ENCODE data around the gene RABL3.

Gene RABL3

GRCh38 chr3:120688121-120688520, 54.2 kb downstream of the RABL3 start:
- Histone ChIP-seq H3K4me3 (no peak overlapping the region), H3K27ac (no peak overlapping the region), H3K27me3 (no peaks in the 10 kb centered on the region), H3K9me3 (no peaks in the 10 kb centered on the region), H3K36me3 (peaks cover 9% of the 10 kb centered on the region), H3K9ac (no peak overlapping the region), H3K4me2 (no peak overlapping the region), H4K20me1 (no peaks in the 10 kb centered on the region), H3K4me1 (no peaks in the 10 kb centered on the region; the same call in 1 of the 2 replicates)
- TF ChIP-seq Cebpa-rat (IDR thresholded peaks at IDR 0.05), result no peak

GRCh38 chr3:120685411-120685810, 56.9 kb downstream of the RABL3 start:
- no peak overlapping the region for H3K4me3 ChIP-seq
- no peaks in the 10 kb centered on the region for H4K20me1 ChIP-seq
- no peaks in the 10 kb centered on the region for H3K9me3 ChIP-seq
- no peak overlapping the region for H3K27ac ChIP-seq
- no peak overlapping the region for H3K9ac ChIP-seq
- H3K27me3 ChIP-seq, result no peaks in the 10 kb centered on the region
- peaks cover 5% of the 10 kb centered on the region; the same call in 1 of the 2 replicates for H3K36me3 ChIP-seq
- no peaks in the 10 kb centered on the region; the same call in 1 of the 2 replicates for H3K4me1 ChIP-seq
- no peak overlapping the region for H3K4me2 ChIP-seq
- TF ChIP-seq Cebpa-rat (IDR thresholded peaks at IDR 0.05), result no peak

GRCh38 chr3:120684896-120685295, 57.4 kb downstream of the RABL3 start:
- Histone ChIP-seq H3K9ac (no peak overlapping the region), H3K27me3 (no peaks in the 10 kb centered on the region), H3K36me3 (peaks cover 5% of the 10 kb centered on the region; the same call in 1 of the 2 replicates), H3K27ac (no peak overlapping the region), H4K20me1 (no peaks in the 10 kb centered on the region), H3K4me1 (no peaks in the 10 kb centered on the region; the same call in 1 of the 2 replicates), H3K4me3 (no peak overlapping the region), H3K4me2 (no peak overlapping the region), H3K9me3 (no peaks in the 10 kb centered on the region)
- no peak for TF ChIP-seq Cebpa-rat (IDR thresholded peaks at IDR 0.05)

- Histone ChIP-seq H3K4me1 (peaks cover 4% of the 10 kb centered on the region; the same call in 1 of the 2 replicates), H3K36me3 (no peaks in the 10 kb centered on the region; the same call in 1 of the 2 replicates), H3K9ac (no peak overlapping the region), H3K4me3 (no peak overlapping the region), H3K9me3 (no peaks in the 10 kb centered on the region), H3K27me3 (no peaks in the 10 kb centered on the region), H3K27ac (no peak overlapping the region), H4K20me1 (no peaks in the 10 kb centered on the region), H3K4me2 (no peak overlapping the region)
- no peak for TF ChIP-seq Cebpa-rat (IDR thresholded peaks at IDR 0.05)
Measured at GRCh38 chr3:120683671-120684301, 58.5 kb downstream of the RABL3 start.

- Histone ChIP-seq H3K36me3 (no peaks in the 10 kb centered on the region; the same call in 1 of the 2 replicates), H3K27ac (no peak overlapping the region), H3K4me2 (no peak overlapping the region), H3K4me3 (no peak overlapping the region), H3K9ac (no peak overlapping the region), H3K9me3 (peaks cover 2% of the 10 kb centered on the region), H4K20me1 (no peaks in the 10 kb centered on the region), H3K27me3 (no peaks in the 10 kb centered on the region), H3K4me1 (peaks cover 8% of the 10 kb centered on the region; the same call in 1 of the 2 replicates)
- no peak for TF ChIP-seq Cebpa-rat (IDR thresholded peaks at IDR 0.05)
Measured at GRCh38 chr3:120683213-120683612, 59.1 kb downstream of the RABL3 start.

- H3K4me1 ChIP-seq, result peaks cover 8% of the 10 kb centered on the region; the same call in 1 of the 2 replicates
Measured at GRCh38 chr3:120682095-120682681, 60.1 kb downstream of the RABL3 start, which contains the start of gene HGD. Gene HGD, minus strand, starts transcription at chr3:120682239. Its CDS starts 128 bp downstream, at chr3:120682111.

GRCh38 chr3:120681506-120682038, 60.7 kb downstream of the RABL3 start:
- peaks cover 8% of the 10 kb centered on the region; the same call in 1 of the 2 replicates for H3K4me1 ChIP-seq
- H3K36me3 ChIP-seq, result no peaks in the 10 kb centered on the region
- peaks cover 15% of the 10 kb centered on the region for H3K9me3 ChIP-seq
- no peak overlapping the region for H3K9ac ChIP-seq
- no peak overlapping the region for H3K4me3 ChIP-seq
- H3K4me2 ChIP-seq, result no peak overlapping the region
- H3K27ac ChIP-seq, result no peak overlapping the region
- no peaks in the 10 kb centered on the region for H4K20me1 ChIP-seq
- H3K27me3 ChIP-seq, result no peaks in the 10 kb centered on the region
- no peak for TF ChIP-seq Cebpa-rat (IDR thresholded peaks at IDR 0.05)

More at GRCh38 chr3:120682095-120682681, 60.1 kb downstream of the RABL3 start, which contains the start of gene HGD:
- TF ChIP-seq Cebpa-rat (IDR thresholded peaks at IDR 0.05), result no peak
- H3K9me3 ChIP-seq, result peaks cover 12% of the 10 kb centered on the region
- H3K36me3 ChIP-seq, result no peaks in the 10 kb centered on the region
- H3K4me2 ChIP-seq, result no peak within 1 kb of the TSS
- no peak within 1 kb of the TSS for H3K4me3 ChIP-seq
- no peaks in the 10 kb centered on the region for H4K20me1 ChIP-seq
- H3K27ac ChIP-seq, result no peak within 1 kb of the TSS
- H3K9ac ChIP-seq, result no peak within 1 kb of the TSS
- H3K27me3 ChIP-seq, result no peaks in the 10 kb centered on the region

GRCh38 chr3:120681018-120681417, 61.3 kb downstream of the RABL3 start:
- H3K36me3 ChIP-seq, result no peaks in the 10 kb centered on the region
- no peak for TF ChIP-seq Cebpa-rat (IDR thresholded peaks at IDR 0.05)
- no peak overlapping the region for H3K27ac ChIP-seq
- H3K4me3 ChIP-seq, result no peak overlapping the region
- H3K4me2 ChIP-seq, result no peak overlapping the region
- H3K27me3 ChIP-seq, result no peaks in the 10 kb centered on the region
- peaks cover 8% of the 10 kb centered on the region; the same call in 1 of the 2 replicates for H3K4me1 ChIP-seq
- peaks cover 20% of the 10 kb centered on the region for H3K9me3 ChIP-seq
- no peak overlapping the region for H3K9ac ChIP-seq
- no peaks in the 10 kb centered on the region for H4K20me1 ChIP-seq

- no peak for TF ChIP-seq Cebpa-rat (IDR thresholded peaks at IDR 0.05)
- peaks cover 8% of the 10 kb centered on the region; the same call in 1 of the 2 replicates for H3K4me1 ChIP-seq
- no peak overlapping the region for H3K27ac ChIP-seq
- no peak overlapping the region for H3K4me3 ChIP-seq
- H3K9ac ChIP-seq, result no peak overlapping the region
- no peak overlapping the region for H3K4me2 ChIP-seq
- H3K27me3 ChIP-seq, result no peaks in the 10 kb centered on the region
- no peaks in the 10 kb centered on the region for H3K36me3 ChIP-seq
- H3K9me3 ChIP-seq, result peaks cover 20% of the 10 kb centered on the region
- H4K20me1 ChIP-seq, result no peaks in the 10 kb centered on the region
Measured at GRCh38 chr3:120680193-120680894, 62.0 kb downstream of the RABL3 start.

Measured in BLaER1 (cell line).